ENCODE data around the gene ZRSR2. TPM values are rescaled to one million over a fixed set of nuclear protein-coding genes. Genes with fewer than 3 reads are reported as not detected.

Gene ZRSR2
- polyA plus RNA-seq, 2 of the 4 experiments (the other 2 are of a cell fraction), result 10.5 to 12.0 TPM

DNA sequence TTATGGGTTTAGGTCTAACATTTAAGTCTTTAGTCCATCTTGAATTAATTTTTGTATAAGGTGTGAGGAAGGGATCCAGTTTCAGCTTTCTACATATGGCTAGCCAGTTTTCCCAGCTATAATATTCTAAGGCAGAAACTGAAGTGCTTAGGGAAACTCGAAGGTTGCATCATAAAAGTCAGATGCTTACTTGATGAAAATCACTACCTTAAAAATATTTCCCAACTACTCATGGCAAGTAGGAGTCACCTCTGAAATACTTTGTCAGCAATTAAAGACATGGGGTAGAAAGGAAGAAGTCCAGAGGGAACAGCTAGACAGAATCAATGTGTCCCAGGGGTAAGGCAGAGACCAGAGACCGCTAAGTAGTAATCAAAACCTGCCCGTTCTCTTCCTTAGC, 70.6 kb downstream of the ZRSR2 start:
- H3K4me3 ChIP-seq, result no peak overlapping the region
- no peak for ATAC-seq
- 0 out of 3 replicates have a peak, but pooled peaks cover 3% of the 10 kb centered on the region for H3K4me1 ChIP-seq
- CTCF ChIA-PET, result no interaction called here
- H3K9me3 ChIP-seq, result no peaks in the 10 kb centered on the region
- no peak for DNase-seq (ENCODE audit: low read depth in 1 of 2, low spot score in 1 of 2)
- no peak overlapping the region for H3K27ac ChIP-seq
- TF ChIP-seq HEYL (CRISPR knock-in tag; IDR thresholded peaks at IDR 0.05), result no peak
- no peak for TF ChIP-seq BHLHE40 (IDR thresholded peaks at IDR 0.05; ENCODE audit: low read depth, low read length)
- TF ChIP-seq MAFK (IDR thresholded peaks at IDR 0.05; ENCODE audit: partially characterized antibody), result peak; percentile 21
- no peak for TF ChIP-seq CBX8 (IDR thresholded peaks at IDR 0.05)
- H3K4me2 ChIP-seq, result no peak overlapping the region
- WGBS (ENCODE audit: missing lambda C conversion rate), result 4% methylated on average over 3 of the region's 3 CpGs
- POLR2A ChIA-PET, result no interaction called here
- no peak for FAIRE-seq

- DNase-seq (ENCODE audit: low read depth in 1 of 2, low spot score in 1 of 2) (no peak), FAIRE-seq (no peak), ATAC-seq (no peak)
- TF ChIP-seq CBX2 (IDR thresholded peaks at IDR 0.05; ENCODE audit: borderline replicate concordance, low read depth) (no peak), ZC3H11A (IDR thresholded peaks at IDR 0.05) (no peak), RCOR1 (IDR thresholded peaks at IDR 0.05; ENCODE audit: low read depth, low read length) (no peak), FOSL2 (IDR thresholded peaks at IDR 0.05) (no peak), FOSL2 (CRISPR knock-in tag; IDR thresholded peaks at IDR 0.05) (no peak), EHF (CRISPR knock-in tag; IDR thresholded peaks at IDR 0.05) (no peak), BHLHE40 (IDR thresholded peaks at IDR 0.05; ENCODE audit: low read depth, low read length) (no peak), MAFK (IDR thresholded peaks at IDR 0.05; ENCODE audit: partially characterized antibody) (no peak), ZSCAN20 (CRISPR knock-in tag; IDR thresholded peaks at IDR 0.05) (no peak), ESRRA (IDR thresholded peaks at IDR 0.05; ENCODE audit: borderline replicate concordance, low read length) (no peak), PBX3 (IDR thresholded peaks at IDR 0.05) (no peak), NFE2L2 (conservative IDR thresholded peaks at IDR 0.05; ENCODE audit: low read length) (no peak), NR3C1 (IDR thresholded peaks at IDR 0.05) (no peak)
- TF ChIP-seq, protein P1, sequence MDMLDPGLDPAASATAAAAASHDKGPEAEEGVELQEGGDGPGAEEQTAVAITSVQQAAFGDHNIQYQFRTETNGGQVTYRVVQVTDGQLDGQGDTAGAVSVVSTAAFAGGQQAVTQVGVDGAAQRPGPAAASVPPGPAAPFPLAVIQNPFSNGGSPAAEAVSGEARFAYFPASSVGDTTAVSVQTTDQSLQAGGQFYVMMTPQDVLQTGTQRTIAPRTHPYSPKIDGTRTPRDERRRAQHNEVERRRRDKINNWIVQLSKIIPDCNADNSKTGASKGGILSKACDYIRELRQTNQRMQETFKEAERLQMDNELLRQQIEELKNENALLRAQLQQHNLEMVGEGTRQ (IDR thresholded peaks at IDR 0.05), result no peak
- WGBS (ENCODE audit: missing lambda C conversion rate), result 51% methylated on average over 3 of the region's 3 CpGs
- 0 out of 3 replicates have a peak, but pooled peaks cover 3% of the 10 kb centered on the region for H3K4me1 ChIP-seq
- H3K27ac ChIP-seq, result no peak overlapping the region
- H3K4me2 ChIP-seq, result no peak overlapping the region
- POLR2A ChIA-PET, result no interaction called here
- CTCF ChIA-PET, result no interaction called here
- H3K9me3 ChIP-seq, result no peaks in the 10 kb centered on the region
- H3K4me3 ChIP-seq, result no peak overlapping the region
These were observed 73.7 kb downstream of the ZRSR2 start for GRCh38 chrX:15864023-15864422.

GRCh38 chrX:15864629-15865028, 74.3 kb downstream of the ZRSR2 start:
- DNase-seq (ENCODE audit: low read depth in 1 of 2, low spot score in 1 of 2) (peak in 1 of 2 experiments; percentile 21), FAIRE-seq (no peak), ATAC-seq (peak; percentile 24 to 48; a peak in 2 of 6 replicates)
- Histone ChIP-seq H3K4me2 (no peak overlapping the region), H3K9me3 (no peaks in the 10 kb centered on the region), H3K4me1 (0 out of 3 replicates have a peak, but pooled peaks cover 3% of the 10 kb centered on the region), H3K4me3 (no peak overlapping the region), H3K27ac (no peak overlapping the region)
- ChIA-PET CTCF (interaction anchor here (0.5 kb wide), 1 partner anchor 822 kb away, joined by 3 read pairs; no protein-coding TSS in a partner anchor), POLR2A (no interaction called here)
- TF ChIP-seq HEYL (CRISPR knock-in tag; IDR thresholded peaks at IDR 0.05) (no peak), CHD2 (IDR thresholded peaks at IDR 0.05; ENCODE audit: low read length, partially characterized antibody) (no peak), PBX3 (IDR thresholded peaks at IDR 0.05) (no peak), ESRRA (IDR thresholded peaks at IDR 0.05; ENCODE audit: borderline replicate concordance, low read length) (no peak), ZSCAN20 (CRISPR knock-in tag; IDR thresholded peaks at IDR 0.05) (no peak), MAZ (IDR thresholded peaks at IDR 0.05; ENCODE audit: borderline replicate concordance, low read depth, low read length) (no peak), FOSB (CRISPR knock-in tag; IDR thresholded peaks at IDR 0.05) (no peak), EHF (CRISPR knock-in tag; IDR thresholded peaks at IDR 0.05) (no peak), BHLHE40 (IDR thresholded peaks at IDR 0.05; ENCODE audit: low read depth, low read length) (no peak), RNF2 (IDR thresholded peaks at IDR 0.05; ENCODE audit: borderline replicate concordance, low read depth) (no peak), EHMT2 (IDR thresholded peaks at IDR 0.05; ENCODE audit: low read depth) (no peak), BCL3 (IDR thresholded peaks at IDR 0.05) (no peak), ZFP36 (IDR thresholded peaks at IDR 0.05; ENCODE audit: borderline replicate concordance, partially characterized antibody) (no peak), TFCP2L1 (CRISPR knock-in tag; IDR thresholded peaks at IDR 0.05) (no peak), RCOR1 (IDR thresholded peaks at IDR 0.05; ENCODE audit: low read depth, low read length) (no peak), MAFK (IDR thresholded peaks at IDR 0.05; ENCODE audit: partially characterized antibody) (no peak)
- TF ChIP-seq, protein P2, sequence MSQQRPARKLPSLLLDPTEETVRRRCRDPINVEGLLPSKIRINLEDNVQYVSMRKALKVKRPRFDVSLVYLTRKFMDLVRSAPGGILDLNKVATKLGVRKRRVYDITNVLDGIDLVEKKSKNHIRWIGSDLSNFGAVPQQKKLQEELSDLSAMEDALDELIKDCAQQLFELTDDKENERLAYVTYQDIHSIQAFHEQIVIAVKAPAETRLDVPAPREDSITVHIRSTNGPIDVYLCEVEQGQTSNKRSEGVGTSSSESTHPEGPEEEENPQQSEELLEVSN (IDR thresholded peaks at IDR 0.05; ENCODE audit: borderline replicate concordance, low read depth), result no peak
